ENCODE results near the gene F7.
"Not testable (repeated sequence)": the region's sequence is repeated elsewhere in the genome, so short reads cannot be mapped to it uniquely, and the experiment has no call there.

F7 gene

DNA sequence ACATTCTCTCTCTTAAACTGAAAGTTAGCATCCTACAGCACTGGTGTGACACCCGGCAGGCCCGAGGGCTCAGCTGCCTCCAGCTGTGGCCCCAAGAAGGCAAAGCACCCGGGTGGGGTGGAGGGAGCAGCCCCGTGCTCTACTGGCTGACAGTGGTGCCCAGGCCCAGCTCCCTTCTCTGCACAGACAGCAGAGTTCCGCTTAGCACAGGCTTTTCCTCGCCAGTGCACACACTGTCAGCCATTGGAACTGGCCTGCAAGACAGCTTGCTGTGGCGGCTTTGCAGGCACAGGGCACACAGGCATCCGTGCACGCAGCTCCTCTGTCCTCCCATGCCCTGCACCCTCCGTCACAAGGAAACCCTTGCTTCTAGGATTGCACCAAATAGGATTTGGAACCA lies 3.3 kb upstream of the F7 start:
- not testable (repeated sequence) for DNase-seq (ENCODE audit: low read depth, low spot score)

DNA sequence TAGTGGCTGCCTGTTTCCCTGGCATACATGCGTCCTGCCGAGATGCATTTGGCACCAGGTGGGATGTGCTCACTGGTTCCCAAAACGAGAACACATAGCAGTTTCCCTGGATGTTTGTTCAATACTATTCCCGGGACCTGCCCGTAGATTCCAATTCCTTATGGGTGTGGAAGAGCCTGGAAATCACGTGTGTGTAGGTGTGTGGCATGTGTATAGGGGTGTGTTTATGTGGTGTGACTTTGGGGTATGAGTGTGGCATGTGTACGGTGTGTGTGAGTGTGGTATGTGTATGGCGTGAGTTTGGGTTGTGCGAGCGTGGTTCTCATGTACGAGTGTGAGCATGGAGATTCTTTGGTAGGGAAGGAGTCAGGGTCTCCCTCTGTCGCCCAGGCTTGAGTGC lies 2.9 kb upstream of the F7 start:
- DNase-seq (ENCODE audit: low read depth, low spot score), result no peak

- DNase-seq (ENCODE audit: low read depth, low spot score), result no peak
These were observed 1.9 kb upstream of the F7 start for GRCh38 chr13:113103646-113104045.

GRCh38 chr13:113105921-113106452 lies 396 bp downstream of the F7 start:
- no peak for DNase-seq (ENCODE audit: low read depth, low spot score)

- DNase-seq (ENCODE audit: low read depth, low spot score), result no peak
These were observed 1.2 kb downstream of the F7 start for GRCh38 chr13:113106711-113107351.

- not testable (repeated sequence) for DNase-seq (ENCODE audit: low read depth, low spot score)
These were observed 2.9 kb downstream of the F7 start for GRCh38 chr13:113108521-113108920.

- no peak for DNase-seq (ENCODE audit: low read depth, low spot score)
These were observed 3.8 kb downstream of the F7 start for GRCh38 chr13:113109151-113110047.

- DNase-seq (ENCODE audit: low read depth, low spot score), result peak; percentile 41
These were observed 4.7 kb downstream of the F7 start for GRCh38 chr13:113110048-113110851.

DNA sequence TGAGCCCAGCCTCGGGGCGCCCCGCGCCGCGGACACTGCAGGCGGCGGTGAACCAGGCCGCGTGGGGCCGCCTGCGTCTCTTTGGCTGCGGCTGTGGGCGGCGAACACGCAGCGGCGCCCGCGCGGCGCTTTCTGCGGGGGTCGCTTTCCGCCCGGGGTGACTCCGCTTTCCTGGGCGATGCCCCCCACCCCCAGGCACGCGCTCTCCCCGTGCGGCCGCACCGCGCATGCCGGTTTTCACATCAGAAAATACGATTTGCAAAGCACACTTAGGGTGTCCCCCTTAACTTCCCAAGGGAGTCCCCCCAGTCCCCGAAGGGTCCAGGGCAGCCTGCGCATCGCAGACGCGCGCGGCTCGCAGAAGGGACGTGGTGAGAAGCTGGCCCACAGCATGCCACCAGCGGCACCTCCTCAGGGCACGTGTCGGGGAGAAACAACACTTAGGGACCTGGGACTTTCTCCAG lies 5.3 kb downstream of the F7 start:
- no peak for DNase-seq (ENCODE audit: low read depth, low spot score)

GRCh38 chr13:113111821-113112220 lies 6.2 kb downstream of the F7 start:
- not testable (repeated sequence) for DNase-seq (ENCODE audit: low read depth, low spot score)

- not testable (repeated sequence) for DNase-seq (ENCODE audit: low read depth, low spot score)
These were observed 6.9 kb downstream of the F7 start for GRCh38 chr13:113112475-113112874.

- no peak for DNase-seq (ENCODE audit: low read depth, low spot score)
These were observed 7.6 kb downstream of the F7 start for GRCh38 chr13:113112893-113113845.

- no peak for DNase-seq (ENCODE audit: low read depth, low spot score)
These were observed 8.3 kb downstream of the F7 start for GRCh38 chr13:113113846-113114271.

- no peak for DNase-seq (ENCODE audit: low read depth, low spot score)
These were observed 9.1 kb downstream of the F7 start for GRCh38 chr13:113114511-113115362.

DNA sequence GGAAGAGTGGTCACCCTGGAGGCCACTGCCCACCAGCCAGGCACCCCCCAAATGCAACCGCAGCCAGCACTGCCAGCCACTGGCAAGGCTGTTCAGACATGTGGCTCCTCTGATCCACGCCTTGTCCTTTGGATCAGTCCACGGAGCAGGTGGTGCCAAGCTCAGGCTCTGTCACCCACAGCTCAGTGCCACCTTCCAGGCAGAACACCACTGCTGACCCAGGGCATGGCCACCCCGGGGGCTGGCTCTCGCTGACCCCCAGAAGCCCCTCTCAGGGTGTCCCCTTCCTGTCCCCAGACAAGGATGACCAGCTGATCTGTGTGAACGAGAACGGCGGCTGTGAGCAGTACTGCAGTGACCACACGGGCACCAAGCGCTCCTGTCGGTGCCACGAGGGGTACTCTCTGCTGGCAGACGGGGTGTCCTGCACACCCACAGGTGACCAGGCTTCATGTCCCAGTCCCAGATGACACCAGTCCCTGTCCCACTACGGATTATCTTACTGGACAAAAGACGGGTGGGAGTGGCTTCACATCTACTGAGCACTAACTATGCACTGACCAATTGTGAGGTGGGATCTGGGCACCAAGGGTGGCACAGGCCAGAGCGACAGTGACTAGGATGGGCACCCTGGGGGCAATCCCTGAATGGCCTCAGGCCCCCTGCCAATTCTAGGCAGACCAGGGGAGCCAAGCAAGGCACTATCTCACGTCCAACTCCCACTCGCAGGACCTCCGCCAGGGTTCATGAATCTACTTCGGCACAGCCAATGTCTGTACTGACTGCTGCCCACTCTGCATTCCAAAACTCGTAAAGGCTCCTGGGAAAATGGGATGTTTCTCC lies 10.0 kb downstream of the F7 start:
- no peak for DNase-seq (ENCODE audit: low read depth, low spot score)

- no peak for DNase-seq (ENCODE audit: low read depth, low spot score)
These were observed 10.7 kb downstream of the F7 start for GRCh38 chr13:113116206-113116800.

GRCh38 chr13:113116871-113117271 lies 11.3 kb downstream of the F7 start:
- no peak for DNase-seq (ENCODE audit: low read depth, low spot score)

GRCh38 chr13:113117335-113117872 lies 11.8 kb downstream of the F7 start:
- peak; percentile 33 for DNase-seq (ENCODE audit: low read depth, low spot score)

Data from astrocyte of the hippocampus (primary cell).